ENCODE data around the gene UBAP2L.

Gene UBAP2L, protein sequence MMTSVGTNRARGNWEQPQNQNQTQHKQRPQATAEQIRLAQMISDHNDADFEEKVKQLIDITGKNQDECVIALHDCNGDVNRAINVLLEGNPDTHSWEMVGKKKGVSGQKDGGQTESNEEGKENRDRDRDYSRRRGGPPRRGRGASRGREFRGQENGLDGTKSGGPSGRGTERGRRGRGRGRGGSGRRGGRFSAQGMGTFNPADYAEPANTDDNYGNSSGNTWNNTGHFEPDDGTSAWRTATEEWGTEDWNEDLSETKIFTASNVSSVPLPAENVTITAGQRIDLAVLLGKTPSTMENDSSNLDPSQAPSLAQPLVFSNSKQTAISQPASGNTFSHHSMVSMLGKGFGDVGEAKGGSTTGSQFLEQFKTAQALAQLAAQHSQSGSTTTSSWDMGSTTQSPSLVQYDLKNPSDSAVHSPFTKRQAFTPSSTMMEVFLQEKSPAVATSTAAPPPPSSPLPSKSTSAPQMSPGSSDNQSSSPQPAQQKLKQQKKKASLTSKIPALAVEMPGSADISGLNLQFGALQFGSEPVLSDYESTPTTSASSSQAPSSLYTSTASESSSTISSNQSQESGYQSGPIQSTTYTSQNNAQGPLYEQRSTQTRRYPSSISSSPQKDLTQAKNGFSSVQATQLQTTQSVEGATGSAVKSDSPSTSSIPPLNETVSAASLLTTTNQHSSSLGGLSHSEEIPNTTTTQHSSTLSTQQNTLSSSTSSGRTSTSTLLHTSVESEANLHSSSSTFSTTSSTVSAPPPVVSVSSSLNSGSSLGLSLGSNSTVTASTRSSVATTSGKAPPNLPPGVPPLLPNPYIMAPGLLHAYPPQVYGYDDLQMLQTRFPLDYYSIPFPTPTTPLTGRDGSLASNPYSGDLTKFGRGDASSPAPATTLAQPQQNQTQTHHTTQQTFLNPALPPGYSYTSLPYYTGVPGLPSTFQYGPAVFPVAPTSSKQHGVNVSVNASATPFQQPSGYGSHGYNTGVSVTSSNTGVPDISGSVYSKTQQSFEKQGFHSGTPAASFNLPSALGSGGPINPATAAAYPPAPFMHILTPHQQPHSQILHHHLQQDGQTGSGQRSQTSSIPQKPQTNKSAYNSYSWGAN

DNA sequence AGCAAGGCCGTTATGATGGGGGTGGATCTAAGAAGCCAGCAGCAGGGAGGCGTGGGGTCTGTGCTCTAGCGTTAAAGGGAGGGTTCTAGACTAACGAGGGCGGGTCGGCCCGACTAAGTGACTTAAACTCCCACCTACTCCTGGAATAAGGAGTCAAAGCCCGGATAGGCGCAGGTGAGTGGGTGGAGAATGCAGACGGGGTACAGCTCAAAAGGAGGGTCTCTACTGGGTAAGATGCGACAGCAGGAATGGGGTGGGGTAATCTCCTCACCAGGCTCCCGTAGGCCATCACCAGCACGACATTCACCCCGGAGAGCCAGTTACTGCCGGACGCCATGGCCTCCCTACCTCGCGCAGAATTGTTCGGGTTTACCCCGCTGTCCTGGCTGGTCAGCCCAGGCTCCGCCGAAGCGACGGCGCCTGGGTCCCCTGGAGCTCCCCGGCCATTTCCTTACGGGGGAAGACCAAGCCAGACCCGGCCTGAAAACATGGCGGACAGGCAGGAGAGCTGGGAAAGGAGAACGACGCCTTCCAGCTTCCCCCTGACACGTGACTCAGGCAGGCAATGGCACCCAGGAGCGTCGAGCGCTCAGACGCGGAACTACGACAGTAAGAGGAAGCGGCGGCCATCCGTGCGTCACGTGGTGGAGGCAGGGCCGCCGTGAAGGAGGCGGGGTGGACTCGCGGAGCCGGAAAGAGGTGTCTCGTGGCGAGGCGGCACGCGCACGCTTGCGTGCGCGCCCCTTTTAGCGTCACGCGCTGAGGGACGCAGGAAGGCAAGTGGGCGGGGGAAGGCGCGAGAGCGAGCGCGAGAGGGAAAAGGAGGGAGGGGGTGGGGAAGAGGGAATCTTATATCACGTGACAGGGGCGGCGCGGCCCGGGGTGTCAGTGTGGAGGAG, at the start of gene UBAP2L:
Gene UBAP2L (plus strand): TSS at position 885 of the 899 bp plus-strand sequence. CDS start 4,169 bp downstream, outside the sequence.
- peak within 1 kb of the TSS; percentile 94 for H3K4me3 ChIP-seq
- TF ChIP-seq, protein P1, sequence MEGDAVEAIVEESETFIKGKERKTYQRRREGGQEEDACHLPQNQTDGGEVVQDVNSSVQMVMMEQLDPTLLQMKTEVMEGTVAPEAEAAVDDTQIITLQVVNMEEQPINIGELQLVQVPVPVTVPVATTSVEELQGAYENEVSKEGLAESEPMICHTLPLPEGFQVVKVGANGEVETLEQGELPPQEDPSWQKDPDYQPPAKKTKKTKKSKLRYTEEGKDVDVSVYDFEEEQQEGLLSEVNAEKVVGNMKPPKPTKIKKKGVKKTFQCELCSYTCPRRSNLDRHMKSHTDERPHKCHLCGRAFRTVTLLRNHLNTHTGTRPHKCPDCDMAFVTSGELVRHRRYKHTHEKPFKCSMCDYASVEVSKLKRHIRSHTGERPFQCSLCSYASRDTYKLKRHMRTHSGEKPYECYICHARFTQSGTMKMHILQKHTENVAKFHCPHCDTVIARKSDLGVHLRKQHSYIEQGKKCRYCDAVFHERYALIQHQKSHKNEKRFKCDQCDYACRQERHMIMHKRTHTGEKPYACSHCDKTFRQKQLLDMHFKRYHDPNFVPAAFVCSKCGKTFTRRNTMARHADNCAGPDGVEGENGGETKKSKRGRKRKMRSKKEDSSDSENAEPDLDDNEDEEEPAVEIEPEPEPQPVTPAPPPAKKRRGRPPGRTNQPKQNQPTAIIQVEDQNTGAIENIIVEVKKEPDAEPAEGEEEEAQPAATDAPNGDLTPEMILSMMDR (IDR thresholded peaks at IDR 0.05), result no peak
- peak within 1 kb of the TSS; percentile 99 to 100 for H3K27ac ChIP-seq
- peak; percentile 99 for DNase-seq (ENCODE audit: low spot score)

DNA sequence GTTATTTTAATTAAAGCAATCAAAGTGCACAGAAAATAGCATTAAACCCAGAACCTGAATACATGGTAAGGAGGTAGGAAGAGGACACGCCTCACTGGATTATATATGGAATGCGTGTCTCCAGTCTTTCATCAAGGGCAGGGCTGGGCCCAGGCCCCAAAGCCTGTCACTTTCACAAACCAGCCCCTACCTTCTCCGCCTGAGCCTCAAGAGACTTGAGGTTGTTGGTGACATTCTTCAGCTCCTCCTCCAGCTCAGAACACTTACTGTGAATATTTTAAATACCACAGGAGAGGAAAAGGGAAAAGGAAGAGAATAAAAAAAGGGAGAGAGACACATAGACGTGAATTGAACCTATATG, 49.6 kb upstream of the UBAP2L start:
- H3K27ac ChIP-seq, result no peak overlapping the region
- no peak overlapping the region for H3K4me3 ChIP-seq
- TF ChIP-seq, protein P1 (IDR thresholded peaks at IDR 0.05), result no peak
- DNase-seq (ENCODE audit: low spot score), result no peak

DNA sequence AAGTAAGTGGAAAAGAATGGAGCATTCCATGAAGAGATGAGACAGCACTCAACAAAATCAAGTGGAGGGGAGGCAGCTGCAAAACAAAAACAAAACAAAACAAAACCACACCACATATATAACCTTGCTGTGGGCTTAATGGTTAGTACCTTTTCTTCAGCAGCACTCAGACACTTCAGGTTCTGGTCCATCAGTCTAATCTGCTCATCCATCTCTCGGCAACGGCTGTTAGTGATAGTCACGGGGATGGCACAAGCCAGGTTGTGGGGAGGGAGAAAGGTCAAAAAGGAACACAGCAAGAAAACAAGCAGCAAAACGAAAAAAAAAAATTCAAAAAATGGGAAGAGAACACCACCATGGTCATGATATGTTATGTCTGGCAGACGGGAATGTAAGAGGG, 48.9 kb upstream of the UBAP2L start:
- TF ChIP-seq, protein P1 (IDR thresholded peaks at IDR 0.05), result no peak
- Histone ChIP-seq H3K27ac (no peak overlapping the region), H3K4me3 (no peak overlapping the region)
- DNase-seq (ENCODE audit: low spot score), result no peak

DNA sequence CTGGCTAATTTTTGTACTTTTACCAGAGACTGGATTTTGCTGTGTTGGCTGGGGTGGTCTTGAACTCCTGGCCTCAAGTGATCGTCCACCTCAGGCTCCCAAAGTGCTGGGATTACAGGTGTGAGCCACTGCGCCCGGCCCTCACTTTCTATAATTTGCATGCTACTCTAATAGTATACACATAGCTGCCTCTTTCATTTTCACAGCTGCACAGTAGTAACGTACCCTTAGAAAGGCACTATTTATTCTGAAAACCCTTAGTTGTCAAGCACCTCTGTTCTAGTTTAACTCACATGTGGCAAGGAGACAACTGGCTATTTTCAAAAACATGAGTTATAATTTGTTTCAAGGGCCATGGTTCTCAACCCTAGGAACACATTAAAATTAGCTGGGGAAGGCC, 46.1 kb upstream of the UBAP2L start:
- H3K27ac ChIP-seq, result no peak overlapping the region
- no peak for DNase-seq (ENCODE audit: low spot score)
- no peak overlapping the region for H3K4me3 ChIP-seq
- TF ChIP-seq, protein P1 (IDR thresholded peaks at IDR 0.05), result no peak

DNA sequence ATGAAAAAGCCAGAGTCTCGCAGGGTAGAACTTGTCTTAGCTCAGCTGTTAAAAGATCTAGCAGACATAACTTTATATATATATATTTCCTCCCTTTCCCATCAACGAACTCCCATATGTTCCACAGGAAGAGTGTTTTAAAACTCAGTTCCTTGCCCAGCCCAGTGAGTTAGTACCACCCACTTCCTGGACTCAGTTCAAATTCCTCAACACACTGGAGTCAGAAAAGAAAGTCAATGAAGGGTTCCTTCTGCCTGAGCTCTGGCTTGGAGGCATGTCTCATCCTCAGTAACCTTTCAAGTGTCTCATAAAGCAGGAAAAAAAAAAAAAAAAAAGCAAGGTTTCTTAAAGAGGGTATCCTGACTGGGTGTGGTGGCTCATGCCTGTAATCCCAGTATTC, 44.4 kb upstream of the UBAP2L start:
- DNase-seq (ENCODE audit: low spot score), result no peak
- TF ChIP-seq, protein P1 (IDR thresholded peaks at IDR 0.05), result no peak
- Histone ChIP-seq H3K27ac (peak overlapping the region in 1 of 2 donors; percentile 43), H3K4me3 (no peak overlapping the region)

DNA sequence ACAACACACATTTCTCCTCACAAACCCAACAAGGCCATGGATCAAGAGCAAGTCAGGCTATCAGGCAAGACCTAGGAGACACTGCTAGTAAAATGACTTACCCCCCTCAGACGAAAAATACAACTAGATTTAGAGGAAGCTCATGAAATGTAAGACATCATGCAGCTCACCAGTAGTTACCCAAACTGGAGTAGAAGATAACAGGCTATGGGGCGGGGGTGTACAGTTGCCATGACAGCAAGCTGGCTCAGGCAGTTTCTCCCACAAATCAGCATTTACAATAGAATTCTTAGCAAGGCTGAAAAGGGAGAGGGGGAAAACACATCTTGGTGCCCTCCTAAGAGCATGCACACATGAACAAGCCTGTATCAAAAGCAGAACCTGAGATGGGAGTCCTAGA, 42.7 kb upstream of the UBAP2L start:
- TF ChIP-seq, protein P1 (IDR thresholded peaks at IDR 0.05), result no peak
- DNase-seq (ENCODE audit: low spot score), result no peak
- H3K27ac ChIP-seq, result no peak overlapping the region
- peak overlapping the region; percentile 22 for H3K4me3 ChIP-seq

Data from coronary artery (tissue), 2 donors.